Adipose tissue (tissue), 3 donors: ENCODE measurements around the gene PIPOX. TPM values are rescaled to one million over a fixed set of nuclear protein-coding genes. Genes with fewer than 3 reads are reported as not detected.
"Not testable (repeated sequence)": the region's sequence is repeated elsewhere in the genome, so short reads cannot be mapped to it uniquely, and the experiment has no call there.

Source experiments
- H3K27ac ChIP-seq: one replicate; pipeline ENCODE4 v1.5.1; 2013; ENCODE audit warnings: low read depth, low read length
- whole genome bisulfite sequencing, 3 donors: extraction: QIAGEN DNeasy Blood & Tissue Kit; methylation state at CpG; one replicate each; pipeline ENCODE4 v1.1.7; 2013; 5-methylcytosine and 5-hydroxymethylcytosine counted together
- polyA plus RNA-seq, 3 donors: library from polyadenylated mRNA; stranded (reverse); fragments of 200-250 nt; gene quantifications; one replicate each; pipeline ENCODE4 v1.2.3, GENCODE V29; 2013
- donor health status: healthy with polysubstance abuse.
- donor health status: Bipolar disorder and iron deficiency.
- donor health status: healthy.

The PIPOX gene
- polyA plus RNA-seq, 3 donors = 0.25 to 0.67 (median 0.33) TPM

DNA sequence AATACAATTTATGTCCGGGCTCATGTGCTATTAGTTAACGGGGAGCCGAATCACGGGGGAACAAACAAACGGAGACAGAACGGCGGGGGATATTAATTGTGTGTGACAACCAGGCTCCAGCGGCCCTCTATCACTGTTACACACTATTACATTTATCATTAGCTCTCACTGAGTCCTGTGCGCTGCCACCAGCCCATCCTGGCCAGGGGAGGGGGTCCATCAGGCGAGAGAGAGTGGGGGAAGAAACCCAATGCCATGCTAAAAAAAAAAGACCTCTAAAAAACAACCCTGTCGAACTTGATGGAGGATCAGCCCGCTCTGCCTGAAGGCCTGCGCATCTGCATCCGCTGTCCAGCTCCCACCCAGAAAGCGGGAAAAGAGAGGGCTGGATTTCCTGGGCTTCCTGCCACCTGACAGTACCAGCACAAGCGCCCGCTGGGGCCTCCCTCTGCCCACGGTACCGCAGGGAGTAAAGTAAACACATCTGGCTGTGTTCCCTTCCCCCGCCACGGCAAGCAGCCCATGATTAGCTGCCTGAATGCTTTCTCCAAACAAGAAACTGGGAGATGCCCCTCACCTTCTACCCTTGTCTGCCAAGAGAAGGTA is 41.7 kb downstream of the PIPOX start:
- H3K27ac ChIP-seq = no peak overlapping the region
- WGBS, 3 donors = 65 to 89% (median 84%) methylated on average over 21 of the region's 21 CpGs

GRCh38 chr17:29085223-29085622 is 42.3 kb downstream of the PIPOX start:
- no peak overlapping the region for H3K27ac ChIP-seq
- WGBS, 3 donors = 81 to 91% (median 91%) methylated on average over 12 of the region's 12 CpGs

- H3K27ac ChIP-seq = no peak overlapping the region
- 93% methylated on average over 19 of the region's 19 CpGs for WGBS, 3 donors
Observed at GRCh38 chr17:29086628-29087332, 43.8 kb downstream of the PIPOX start.

GRCh38 chr17:29088782-29089181 is 45.8 kb downstream of the PIPOX start:
- WGBS, 3 donors = 92 to 95% (median 92%) methylated on average over 3 of the region's 3 CpGs
- H3K27ac ChIP-seq = not testable (repeated sequence)

DNA sequence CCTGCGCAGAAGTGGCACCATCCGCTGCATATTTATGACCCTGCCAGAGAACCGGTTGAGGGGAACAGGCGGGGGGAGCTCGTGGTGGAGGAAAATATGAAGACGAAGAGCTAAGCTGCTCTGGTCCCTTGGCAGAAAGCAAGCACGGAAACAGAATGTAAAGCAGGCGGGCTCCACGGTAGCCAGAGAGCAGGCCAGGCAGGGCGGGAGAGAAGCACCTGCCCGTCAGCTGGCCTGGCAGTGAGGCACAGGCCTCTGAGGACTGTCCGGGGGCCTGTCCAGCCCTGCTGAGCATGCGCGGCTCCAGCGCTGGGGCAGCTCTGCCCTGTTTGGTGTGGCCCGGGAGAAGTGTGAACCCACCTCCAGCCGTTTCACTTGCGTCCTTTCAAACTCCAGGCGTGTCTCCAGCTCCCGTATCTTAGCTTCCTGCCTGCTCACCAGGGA is 46.7 kb downstream of the PIPOX start:
- H3K27ac ChIP-seq = no peak overlapping the region
- 76 to 81% (median 77%) methylated on average over 20 of the region's 20 CpGs for WGBS, 3 donors

GRCh38 chr17:29090108-29090507 is 47.2 kb downstream of the PIPOX start:
- H3K27ac ChIP-seq = no peak overlapping the region
- whole genome bisulfite sequencing, 3 donors = 67 to 89% (median 82%) methylated on average over 4 of the region's 4 CpGs

GRCh38 chr17:29090750-29091605 is 48.0 kb downstream of the PIPOX start:
- WGBS, 3 donors = 76 to 85% (median 81%) methylated on average over 12 of the region's 12 CpGs
- no peak overlapping the region for H3K27ac ChIP-seq

DNA sequence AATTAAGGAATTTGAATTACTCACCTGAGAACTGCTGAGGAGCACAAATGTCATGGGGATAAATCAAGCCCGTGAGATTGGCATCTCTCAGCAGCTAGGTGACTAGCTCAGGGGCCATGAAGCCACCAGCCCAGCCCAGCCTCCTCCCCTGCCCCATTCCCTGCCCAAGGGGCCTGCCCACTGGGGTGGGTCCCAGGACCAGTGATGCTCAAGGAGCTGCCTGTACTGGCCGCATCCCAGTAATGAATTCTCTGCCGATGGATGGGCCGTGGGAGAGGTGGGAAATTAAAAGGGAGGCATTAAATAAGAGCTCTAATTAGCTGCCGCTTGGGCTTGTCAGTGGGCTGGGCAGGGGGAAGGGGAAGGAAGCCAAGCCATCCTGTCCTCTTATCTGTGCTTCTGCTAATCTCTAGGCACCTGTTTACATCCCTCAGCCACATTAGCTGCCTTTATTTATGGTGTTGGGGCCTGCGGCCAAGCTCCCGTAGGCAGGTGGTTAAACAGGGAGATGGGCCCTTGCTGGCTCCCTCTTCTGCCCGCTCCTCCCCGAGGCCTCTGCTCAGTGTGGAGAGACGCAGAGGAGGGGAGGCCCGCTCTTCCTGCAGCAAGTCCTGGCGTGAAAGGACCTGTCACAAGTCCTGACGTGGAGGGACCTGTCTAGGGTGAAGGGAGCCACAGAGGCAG is 48.8 kb downstream of the PIPOX start:
- WGBS, 3 donors = 80 to 86% (median 84%) methylated on average over 13 of the region's 13 CpGs
- no peak overlapping the region for H3K27ac ChIP-seq

- 96 to 97% (median 97%) methylated on average over 20 of the region's 20 CpGs for WGBS, 3 donors
- H3K27ac ChIP-seq = no peak overlapping the region
Observed at GRCh38 chr17:29093090-29093871, 50.3 kb downstream of the PIPOX start.

GRCh38 chr17:29094101-29094708 is 51.3 kb downstream of the PIPOX start:
- WGBS, 3 donors = 89 to 93% (median 89%) methylated on average over 11 of the region's 11 CpGs

DNA sequence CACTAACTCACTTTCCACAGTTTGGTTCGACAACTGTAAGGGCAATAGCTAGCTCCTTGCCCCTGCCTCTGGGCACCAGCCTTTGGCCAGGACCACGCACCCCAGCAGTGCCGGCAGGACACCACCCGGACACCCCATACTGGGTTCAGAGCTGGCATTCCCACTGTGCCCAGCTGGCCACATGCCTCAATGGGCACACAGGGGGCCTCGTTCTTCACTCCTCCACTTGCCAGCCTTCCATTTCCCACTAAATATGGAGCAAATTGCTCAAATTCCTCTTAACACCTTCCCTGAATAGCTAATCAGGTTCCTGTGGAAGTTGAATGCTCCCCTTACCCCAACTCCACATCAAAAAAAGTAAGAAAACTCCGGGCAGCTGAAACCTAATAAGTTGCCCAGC is 52.5 kb downstream of the PIPOX start:
- WGBS, 3 donors = 91 to 98% (median 92%) methylated on average over 6 of the region's 6 CpGs
- H3K27ac ChIP-seq = no peak overlapping the region

More at GRCh38 chr17:29094101-29094708, 51.3 kb downstream of the PIPOX start:
- no peak overlapping the region for H3K27ac ChIP-seq

GRCh38 chr17:29096094-29096493 is 53.2 kb downstream of the PIPOX start:
- 74 to 86% (median 86%) methylated on average over 6 of the region's 6 CpGs for WGBS, 3 donors

DNA sequence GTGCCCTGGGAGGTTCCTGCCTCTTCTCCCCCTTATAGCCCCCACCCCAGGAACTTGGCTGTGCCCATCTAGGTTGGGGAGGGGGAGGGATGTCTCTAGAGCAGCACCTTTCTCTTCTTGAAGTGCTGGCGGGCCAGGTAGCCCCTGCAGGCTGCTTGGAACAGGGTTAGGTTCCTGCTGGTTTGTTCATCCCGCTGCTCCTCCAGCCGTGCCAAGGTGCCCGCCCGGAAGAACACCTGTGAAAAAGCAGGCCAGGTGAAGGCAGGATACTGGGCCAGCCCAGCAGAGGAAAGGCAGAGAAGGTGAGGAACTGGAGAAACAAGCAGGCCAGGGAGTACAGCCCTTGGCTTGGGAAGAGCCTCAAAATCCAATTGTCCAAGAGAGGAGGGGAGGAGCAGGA is 56.6 kb downstream of the PIPOX start:
- WGBS, 3 donors = 94 to 97% (median 95%) methylated on average over 5 of the region's 5 CpGs
- H3K27ac ChIP-seq = no peak overlapping the region

More at GRCh38 chr17:29096094-29096493, 53.2 kb downstream of the PIPOX start:
- no peak overlapping the region for H3K27ac ChIP-seq

DNA sequence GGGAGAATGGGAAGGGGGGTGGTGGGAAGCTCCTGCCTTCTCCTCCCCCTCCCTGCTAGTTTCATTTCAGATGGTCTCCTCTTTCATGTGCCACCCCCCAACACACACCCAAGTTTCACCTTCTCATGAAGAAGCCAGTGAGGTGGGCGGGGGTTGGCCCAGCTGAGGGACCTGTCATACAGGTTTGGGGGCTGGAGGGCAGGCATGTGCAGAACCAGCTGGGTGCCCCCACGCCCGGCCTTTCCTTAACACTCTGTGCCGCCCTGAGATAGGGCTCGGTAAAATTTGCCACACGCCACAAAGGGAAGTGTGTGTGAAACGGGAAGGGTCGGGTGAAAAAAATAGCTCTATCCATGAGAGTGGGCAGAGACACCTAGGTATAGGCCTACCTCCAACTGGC is 57.4 kb downstream of the PIPOX start:
- H3K27ac ChIP-seq = no peak overlapping the region
- 80 to 87% (median 86%) methylated on average over 8 of the region's 8 CpGs for WGBS, 3 donors

GRCh38 chr17:29102046-29102445 is 59.1 kb downstream of the PIPOX start:
- 62 to 91% (median 90%) methylated on average over 3 of the region's 3 CpGs for WGBS, 3 donors
- H3K27ac ChIP-seq = no peak overlapping the region

GRCh38 chr17:29102741-29103181 is 59.8 kb downstream of the PIPOX start:
- no peak overlapping the region for H3K27ac ChIP-seq
- WGBS, 3 donors = 86 to 89% (median 86%) methylated on average over 9 to 11 of the region's 11 CpGs

GRCh38 chr17:29103341-29103740 is 60.4 kb downstream of the PIPOX start:
- no peak overlapping the region for H3K27ac ChIP-seq
- WGBS, 3 donors = 85 to 96% (median 95%) methylated on average over 2 to 4 of the region's 4 CpGs
